GM21723 (cell line): ENCODE measurements around the gene PAXX.

Source experiments
- ATAC-seq: cut with Tn5 transposase; IDR thresholded peaks from one replicate; pipeline ENCODE4 v1.9.1; 2021; ENCODE audit warnings: mild to moderate bottlenecking, moderate library complexity; ENCODE audit not compliant: unreplicated experiment

The PAXX gene

GRCh38 chr9:136991993-136992818, at the start of gene PAXX:
TSS of gene PAXX (plus strand) at chr9:136992422. CDS start at chr9:136992444, 22 bp downstream.
- ATAC-seq = peak; percentile 77

GRCh38 chr9:136942881-136943230, 49.4 kb upstream of the PAXX start:
- no peak for ATAC-seq

- peak; percentile 15 for ATAC-seq
Measured at GRCh38 chr9:136943291-136944211, 48.7 kb upstream of the PAXX start.

GRCh38 chr9:136944212-136944518, 48.1 kb upstream of the PAXX start:
- peak; percentile 32 for ATAC-seq

GRCh38 chr9:136944519-136945332, 47.5 kb upstream of the PAXX start, which contains the start of the genes C8G and FBXW5:
TSS of gene C8G (plus strand) at chr9:136945243. CDS start at chr9:136945321, 78 bp downstream.
TSS of gene FBXW5 (minus strand) at chr9:136944738. CDS start at chr9:136944083, 655 bp downstream.
- peak; percentile 62 for ATAC-seq

- ATAC-seq = no peak
Measured at GRCh38 chr9:136945333-136946227, 46.6 kb upstream of the PAXX start.

DNA sequence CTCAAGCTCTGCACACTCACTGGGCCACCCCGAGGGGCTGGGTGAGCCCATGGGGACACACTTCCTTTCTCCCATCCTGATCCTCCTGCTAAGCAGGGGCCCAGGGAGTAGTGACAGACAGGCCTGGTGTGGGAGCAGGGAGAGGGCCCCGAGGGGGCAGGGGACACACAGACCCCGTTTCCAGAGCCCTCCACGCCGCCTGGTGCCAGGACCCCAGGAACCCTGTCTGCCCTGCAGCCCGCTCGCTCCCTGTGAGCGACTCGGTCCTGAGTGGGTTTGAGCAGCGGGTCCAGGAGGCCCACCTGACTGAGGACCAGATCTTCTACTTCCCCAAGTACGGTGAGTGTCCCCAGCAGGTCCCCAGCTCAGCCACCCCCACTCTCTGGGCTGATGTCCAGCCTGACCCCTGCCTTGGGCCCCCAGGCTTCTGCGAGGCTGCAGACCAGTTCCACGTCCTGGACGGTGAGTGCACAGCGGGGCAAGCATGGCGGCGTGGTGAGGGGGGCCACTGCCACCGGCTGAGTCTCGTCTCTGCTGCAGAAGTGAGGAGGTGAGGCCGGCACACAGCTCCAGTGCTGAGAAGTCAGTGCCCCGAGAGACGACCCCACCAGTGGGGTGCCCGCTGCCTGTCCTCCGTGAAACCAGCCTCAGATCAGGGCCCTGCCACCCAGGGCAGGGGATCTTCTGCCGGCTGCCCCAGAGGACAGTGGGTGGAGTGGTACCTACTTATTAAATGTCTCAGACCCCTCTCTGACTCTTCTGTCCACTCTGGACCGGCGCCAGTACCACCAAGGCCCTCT, 45.8 kb upstream of the PAXX start:
- no peak for ATAC-seq

DNA sequence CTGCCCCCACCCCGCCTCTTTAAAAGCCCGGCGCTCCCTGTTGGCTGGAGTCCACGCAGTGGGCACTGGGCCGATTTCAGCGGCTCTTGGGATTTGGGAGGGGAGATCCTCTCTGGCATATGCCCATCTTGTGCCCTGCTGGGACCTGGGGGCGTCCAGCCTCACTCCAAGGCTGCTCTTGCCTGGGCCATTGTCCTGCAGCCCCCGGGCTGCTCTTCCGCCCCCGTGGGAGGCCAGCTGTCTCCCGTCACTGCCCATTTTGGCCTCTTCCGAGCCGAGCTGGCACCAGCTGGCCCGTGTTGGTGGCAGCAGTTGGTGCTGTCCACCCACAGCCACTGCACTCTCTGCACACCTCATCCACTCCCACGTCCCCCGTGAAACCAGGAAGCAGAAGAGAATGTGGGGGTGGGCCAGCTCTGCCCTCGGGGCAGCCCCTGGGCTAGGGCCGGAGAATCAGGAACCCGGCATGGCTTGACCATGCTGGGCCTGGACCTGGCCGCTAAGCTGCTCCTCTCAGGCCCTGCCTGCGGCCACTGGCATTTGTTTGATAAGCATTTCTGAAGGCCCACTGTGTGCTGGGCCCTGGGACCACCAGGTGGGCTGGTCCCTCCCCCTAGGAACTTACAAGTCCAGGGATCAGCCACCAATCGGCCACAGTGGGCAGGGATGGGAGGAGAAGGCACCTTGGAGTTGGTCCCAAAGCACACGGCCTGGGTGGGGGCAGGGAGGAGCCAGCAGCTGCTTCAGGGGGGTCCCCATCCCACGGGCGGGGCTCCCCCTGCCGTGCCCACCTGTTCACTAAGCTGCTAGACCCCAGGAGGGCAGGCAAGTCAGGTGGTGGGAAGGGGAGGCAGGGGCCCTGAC, 45.0 kb upstream of the PAXX start:
- no peak for ATAC-seq

DNA sequence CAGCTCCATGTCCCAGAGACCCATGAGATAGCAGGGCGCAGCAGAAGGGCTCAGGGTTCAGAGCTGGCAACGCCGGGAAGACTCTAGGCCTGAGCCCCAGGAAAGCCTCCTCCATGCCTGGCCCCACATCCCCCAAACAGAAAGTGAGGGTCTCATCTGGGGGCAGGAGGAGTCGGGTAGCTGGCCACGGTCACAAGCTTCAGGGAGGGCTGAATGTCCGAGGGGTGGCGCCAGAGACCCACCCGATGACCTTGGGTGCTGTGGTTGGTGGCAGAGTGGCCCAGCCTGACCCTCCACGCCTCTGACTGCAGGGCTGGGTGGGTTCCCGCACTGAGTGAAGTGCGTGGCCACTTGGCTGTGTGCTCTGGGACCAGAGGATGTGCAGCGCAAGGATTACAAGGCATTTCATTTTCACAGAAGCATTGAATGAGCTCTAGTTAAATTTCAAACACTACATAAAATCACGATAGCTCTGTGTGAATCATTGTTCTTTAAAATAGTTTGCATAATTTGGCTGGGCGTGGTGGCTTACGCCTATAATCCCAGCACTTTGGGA, 44.2 kb upstream of the PAXX start:
- ATAC-seq = no peak

DNA sequence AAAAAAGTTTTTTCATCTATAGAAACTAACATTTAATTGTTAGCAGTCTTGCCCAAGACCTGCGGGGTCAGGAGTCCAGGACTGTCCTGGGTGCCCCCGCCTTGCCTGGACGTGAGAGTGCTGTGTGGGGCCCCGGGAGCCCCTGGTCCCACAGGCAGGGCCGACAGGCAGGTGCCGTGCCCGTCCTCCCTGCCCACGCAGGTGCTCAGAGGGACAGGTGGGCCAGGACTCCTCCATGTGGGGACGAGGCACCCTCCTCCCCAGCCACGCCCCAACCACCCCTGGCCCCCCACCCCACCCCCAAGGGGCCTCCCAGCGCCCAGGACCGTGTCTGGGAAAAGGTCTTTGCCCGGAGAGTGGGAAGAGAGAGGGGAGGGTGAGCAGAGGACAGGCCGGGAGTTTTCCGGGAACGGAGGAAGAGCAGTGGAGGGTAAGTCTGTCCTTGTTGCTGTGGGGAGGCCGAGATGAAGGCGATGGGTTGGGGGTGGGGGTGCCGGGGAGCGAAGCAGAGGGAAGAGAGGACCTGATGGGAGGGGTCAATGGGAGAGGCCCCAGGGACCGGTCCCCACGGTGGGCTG, 42.9 kb upstream of the PAXX start:
- no peak for ATAC-seq

GRCh38 chr9:136949817-136950655, 42.2 kb upstream of the PAXX start:
- ATAC-seq = peak; percentile 67

GRCh38 chr9:136950656-136951276, 41.5 kb upstream of the PAXX start:
- ATAC-seq = no peak

- no peak for ATAC-seq
Measured at GRCh38 chr9:136951541-136952320, 40.5 kb upstream of the PAXX start, which contains the start of gene LCN12. TSS of gene LCN12 (plus strand) at chr9:136952273. CDS start at chr9:136952328, 55 bp downstream.

- ATAC-seq = no peak
Measured at GRCh38 chr9:136952321-136952850, 39.8 kb upstream of the PAXX start.
